Lower leg skin (tissue), 4 donors: ENCODE results near the gene LRP1B. TPM values are rescaled to one million over a fixed set of nuclear protein-coding genes. Genes with fewer than 3 reads are reported as not detected.

ENCODE experiments used
- DNase-seq, 2 donors: peaks; one replicate each; pipeline ENCODE4 v3.0.0-alpha.2; 2019; ENCODE audit warnings: low spot score in 2 of 2
- H3K4me3 ChIP-seq: fragments of 200-600 bp; sonication (generic); 2 replicates; pipeline ENCODE4 v1.5.1; 2017; ENCODE audit warnings: mild to moderate bottlenecking, low read depth; ENCODE audit not compliant: poor library complexity, severe bottlenecking
- CTCF ChIP-seq, 3 donors: fragments of 450-650 bp; IDR thresholded peaks; one replicate each; pipeline ENCODE4 v1.5.1; 2016; ENCODE audit warnings: antibody characterized with exemption in 3 of 3, mild to moderate bottlenecking in 3 of 3, moderate library complexity in 2 of 3
- POLR2A ChIP-seq, 2 donors: fragments of 450-650 bp; IDR thresholded peaks; one replicate each; pipeline ENCODE4 v1.6.1; 2016 to 2017; ENCODE audit warnings: antibody characterized with exemption in 2 of 2, mild to moderate bottlenecking in 1 of 2, moderate library complexity in 1 of 2
- WGBS, 2 donors: methylation state at CpG; one replicate each; pipeline ENCODE4 v1.1.5; 2018; 5-methylcytosine and 5-hydroxymethylcytosine counted together
- intact Hi-C: fragments of 100-400 bp; cut with DNase I; formaldehyde crosslinking; loops from one replicate; pipeline ENCODE4 v1.15.0; 2023; ENCODE audit warnings: low total_unique reads
- total RNA-seq, 4 donors: library from RNA; depleted of rRNA; stranded (reverse); fragments of >200 nt; gene quantifications; one replicate each; pipeline ENCODE4 v1.1.0, GENCODE V29; 2016

LRP1B gene
- total RNA-seq, 4 donors from 2014 or later, result 0.80 to 1.6 (median 1.0) TPM

GRCh38 chr2:140247451-140248195, 1883.2 kb downstream of the LRP1B start:
- no peak overlapping the region for H3K4me3 ChIP-seq
- intact Hi-C loops, result no loop called here
- WGBS, 2 donors, result 52 to 57% methylated on average over 4 of the region's 4 CpGs
- TF ChIP-seq POLR2A (IDR thresholded peaks at IDR 0.05) (no peak), CTCF (IDR thresholded peaks at IDR 0.05) (no peak)
- no peak for DNase-seq

GRCh38 chr2:140246957-140247356, 1883.9 kb downstream of the LRP1B start:
- no peak for TF ChIP-seq POLR2A (IDR thresholded peaks at IDR 0.05)
- TF ChIP-seq CTCF (IDR thresholded peaks at IDR 0.05), result no peak
- intact Hi-C loops, result no loop called here
- WGBS, 2 donors, result 65 to 68% methylated on average over 1 of the region's 1 CpG
- no peak overlapping the region for H3K4me3 ChIP-seq
- no peak for DNase-seq

- H3K4me3 ChIP-seq, result no peak overlapping the region
- TF ChIP-seq CTCF (IDR thresholded peaks at IDR 0.05) (no peak), POLR2A (IDR thresholded peaks at IDR 0.05) (no peak)
- WGBS, 2 donors, result 85 to 90% methylated on average over 1 of the region's 1 CpG
- intact Hi-C loops, result no loop called here
- no peak for DNase-seq
Observed at GRCh38 chr2:140246058-140246457, 1884.8 kb downstream of the LRP1B start.

- no peak for DNase-seq
- no peak for TF ChIP-seq CTCF (IDR thresholded peaks at IDR 0.05)
- no peak for TF ChIP-seq POLR2A (IDR thresholded peaks at IDR 0.05)
- H3K4me3 ChIP-seq, result no peak overlapping the region
- intact Hi-C loops, result no loop called here
- WGBS, 2 donors, result 94 to 100% methylated on average over 1 of the region's 1 CpG
Observed at GRCh38 chr2:140242889-140243288, 1887.9 kb downstream of the LRP1B start.

GRCh38 chr2:140234116-140234515, 1896.7 kb downstream of the LRP1B start:
- 80 to 84% methylated on average over 3 of the region's 3 CpGs for WGBS, 2 donors
- no peak for DNase-seq
- H3K4me3 ChIP-seq, result no peak overlapping the region
- intact Hi-C loops, result no loop called here
- TF ChIP-seq POLR2A (IDR thresholded peaks at IDR 0.05) (no peak), CTCF (IDR thresholded peaks at IDR 0.05) (no peak)

- intact Hi-C loops, result no loop called here
- WGBS, 2 donors, result 90 to 93% methylated on average over 2 of the region's 2 CpGs
- TF ChIP-seq CTCF (IDR thresholded peaks at IDR 0.05) (no peak), POLR2A (IDR thresholded peaks at IDR 0.05) (no peak)
- H3K4me3 ChIP-seq, result no peak overlapping the region
- no peak for DNase-seq
Observed at GRCh38 chr2:140210963-140211362, 1919.9 kb downstream of the LRP1B start.
